Epithelial cell of esophagus (primary cell): Measurements from ENCODE around the gene PIK3R3.

Experiments
- DNase-seq: peaks from one replicate; pipeline ENCODE4 v3.0.0; 2010; ENCODE audit warnings: low read depth
- H3K4me3 ChIP-seq: 2 replicates; pipeline ENCODE4 v1.5.1; 2011; ENCODE audit warnings: mild to moderate bottlenecking, low read length, control low read depth
- TF ChIP-seq, protein P1 (sequence below): IDR thresholded peaks from 2 replicates; pipeline ENCODE4 v1.5.1; 2011; ENCODE audit warnings: low read depth, mild to moderate bottlenecking, low read length, control low read depth, inconsistent platforms; ENCODE audit not compliant: insufficient read depth; ENCODE audit errors: missing control alignments

PIK3R3 gene

DNA sequence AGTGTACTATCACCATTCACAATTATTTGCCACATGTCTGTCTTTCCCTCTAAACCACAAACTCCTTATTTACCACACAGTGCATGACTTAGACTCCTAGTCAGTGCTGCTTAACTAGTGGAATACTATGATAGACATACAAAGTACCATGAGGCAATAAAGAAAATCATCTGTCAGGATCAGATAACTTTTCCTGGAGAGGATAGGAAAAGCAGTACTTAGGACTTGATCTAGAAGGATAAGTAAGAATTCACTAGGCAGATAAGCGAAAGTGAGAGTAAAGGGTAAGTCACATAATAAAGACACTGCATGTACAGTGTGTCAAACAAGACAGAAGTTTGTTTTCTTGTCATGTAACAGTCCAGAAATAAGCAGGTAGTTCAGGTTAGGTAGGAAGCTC lies 21.3 kb upstream of the PIK3R3 start:
- H3K4me3 ChIP-seq: no peak overlapping the region
- TF ChIP-seq, protein P1, sequence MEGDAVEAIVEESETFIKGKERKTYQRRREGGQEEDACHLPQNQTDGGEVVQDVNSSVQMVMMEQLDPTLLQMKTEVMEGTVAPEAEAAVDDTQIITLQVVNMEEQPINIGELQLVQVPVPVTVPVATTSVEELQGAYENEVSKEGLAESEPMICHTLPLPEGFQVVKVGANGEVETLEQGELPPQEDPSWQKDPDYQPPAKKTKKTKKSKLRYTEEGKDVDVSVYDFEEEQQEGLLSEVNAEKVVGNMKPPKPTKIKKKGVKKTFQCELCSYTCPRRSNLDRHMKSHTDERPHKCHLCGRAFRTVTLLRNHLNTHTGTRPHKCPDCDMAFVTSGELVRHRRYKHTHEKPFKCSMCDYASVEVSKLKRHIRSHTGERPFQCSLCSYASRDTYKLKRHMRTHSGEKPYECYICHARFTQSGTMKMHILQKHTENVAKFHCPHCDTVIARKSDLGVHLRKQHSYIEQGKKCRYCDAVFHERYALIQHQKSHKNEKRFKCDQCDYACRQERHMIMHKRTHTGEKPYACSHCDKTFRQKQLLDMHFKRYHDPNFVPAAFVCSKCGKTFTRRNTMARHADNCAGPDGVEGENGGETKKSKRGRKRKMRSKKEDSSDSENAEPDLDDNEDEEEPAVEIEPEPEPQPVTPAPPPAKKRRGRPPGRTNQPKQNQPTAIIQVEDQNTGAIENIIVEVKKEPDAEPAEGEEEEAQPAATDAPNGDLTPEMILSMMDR: no peak
- DNase-seq: no peak

DNA sequence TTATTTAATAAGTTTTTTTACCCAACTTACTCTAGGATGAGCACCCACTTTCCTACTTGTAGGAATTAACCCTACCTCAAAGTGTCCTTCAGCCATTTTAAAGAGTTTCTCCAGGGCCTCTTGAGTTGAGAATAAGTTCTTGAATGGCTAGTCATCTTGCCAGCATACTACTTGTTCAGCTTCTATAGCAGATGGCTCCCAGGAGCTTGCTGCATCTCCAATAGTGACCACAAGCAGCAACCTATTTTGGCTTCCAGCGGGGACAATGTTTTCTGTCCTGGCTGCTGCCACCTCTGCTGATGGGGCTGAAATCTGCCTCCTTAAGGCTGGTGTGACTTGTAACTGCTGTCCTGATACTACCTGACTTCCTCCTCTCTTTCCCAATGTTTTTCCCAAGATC lies 20.8 kb upstream of the PIK3R3 start:
- no peak for DNase-seq
- TF ChIP-seq, protein P1: no peak
- no peak overlapping the region for H3K4me3 ChIP-seq

- no peak for DNase-seq
- TF ChIP-seq, protein P1: no peak
Observed at GRCh38 chr1:46152016-46152415, 19.6 kb upstream of the PIK3R3 start.

GRCh38 chr1:46150085-46150484 lies 17.7 kb upstream of the PIK3R3 start:
- no peak for DNase-seq
- H3K4me3 ChIP-seq: no peak overlapping the region
- TF ChIP-seq, protein P1: no peak

More at GRCh38 chr1:46152016-46152415, 19.6 kb upstream of the PIK3R3 start:
- H3K4me3 ChIP-seq: no peak overlapping the region

DNA sequence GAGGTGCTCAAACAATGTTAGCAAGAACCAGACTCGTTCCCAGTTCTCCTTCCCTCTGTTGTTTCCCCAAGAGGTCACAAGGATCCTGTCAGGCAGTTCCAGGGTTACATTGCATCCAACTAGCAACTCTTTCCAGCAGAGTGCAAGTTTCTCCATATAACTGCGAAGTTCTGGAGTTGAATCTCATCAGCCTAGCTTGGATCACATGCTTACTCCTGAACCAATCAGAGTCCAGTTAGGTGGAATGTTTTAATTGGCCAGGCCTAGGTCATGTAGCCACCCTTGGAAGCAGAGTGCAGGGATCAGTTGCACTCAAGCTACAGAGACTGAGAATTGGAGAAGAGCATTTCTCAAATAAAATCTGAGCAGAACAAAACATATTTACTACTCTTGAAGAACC lies 15.9 kb upstream of the PIK3R3 start:
- H3K4me3 ChIP-seq: no peak overlapping the region
- TF ChIP-seq, protein P1: no peak
- no peak for DNase-seq

- DNase-seq: no peak
- H3K4me3 ChIP-seq: no peak overlapping the region
- TF ChIP-seq, protein P1: no peak
Observed at GRCh38 chr1:46137916-46138315, 5.5 kb upstream of the PIK3R3 start.

DNA sequence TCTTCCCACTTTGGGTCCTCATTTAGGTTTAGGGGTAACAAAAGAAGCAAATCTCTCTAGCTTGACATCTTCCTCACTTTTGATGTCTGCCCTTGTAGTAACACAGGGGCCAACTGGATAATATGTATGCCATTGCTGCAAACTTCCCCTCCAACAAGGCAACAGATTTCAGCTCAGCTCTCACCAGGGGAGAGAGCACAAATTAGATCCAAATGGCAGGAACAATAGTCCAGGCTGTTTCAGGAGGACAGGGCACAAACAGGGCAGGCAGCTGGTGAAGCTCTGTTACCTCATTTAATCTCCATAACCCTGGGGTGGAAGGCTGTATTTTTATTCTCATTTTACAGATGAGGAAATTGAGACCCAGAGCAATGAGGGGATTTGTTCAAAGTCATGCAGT lies 4.3 kb upstream of the PIK3R3 start:
- TF ChIP-seq, protein P1: no peak
- H3K4me3 ChIP-seq: no peak overlapping the region
- no peak for DNase-seq
